Daoy (cell line): ENCODE measurements around the gene BMS1. TPM values are rescaled to one million over a fixed set of nuclear protein-coding genes. Genes with fewer than 3 reads are reported as not detected.
"Not testable (repeated sequence)": the region's sequence is repeated elsewhere in the genome, so short reads cannot be mapped to it uniquely, and the experiment has no call there.

Experiments used
- DNase-seq: peaks from one replicate; pipeline ENCODE4 v3.0.0-alpha.2; 2015; ENCODE audit warnings: low read depth
- total RNA-seq: library from RNA; depleted of rRNA; stranded (reverse); fragments of >200 nt; shearing (Covaris generic); gene quantifications from 2 replicates; pipeline ENCODE4 v1.2.3, GENCODE V29; 2014

BMS1 gene
- total RNA-seq, 1 experiment from 2014 or later = 30.3 TPM

- no peak for DNase-seq
Observed at GRCh38 chr10:42865716-42866114, 83.1 kb downstream of the BMS1 start.

DNA sequence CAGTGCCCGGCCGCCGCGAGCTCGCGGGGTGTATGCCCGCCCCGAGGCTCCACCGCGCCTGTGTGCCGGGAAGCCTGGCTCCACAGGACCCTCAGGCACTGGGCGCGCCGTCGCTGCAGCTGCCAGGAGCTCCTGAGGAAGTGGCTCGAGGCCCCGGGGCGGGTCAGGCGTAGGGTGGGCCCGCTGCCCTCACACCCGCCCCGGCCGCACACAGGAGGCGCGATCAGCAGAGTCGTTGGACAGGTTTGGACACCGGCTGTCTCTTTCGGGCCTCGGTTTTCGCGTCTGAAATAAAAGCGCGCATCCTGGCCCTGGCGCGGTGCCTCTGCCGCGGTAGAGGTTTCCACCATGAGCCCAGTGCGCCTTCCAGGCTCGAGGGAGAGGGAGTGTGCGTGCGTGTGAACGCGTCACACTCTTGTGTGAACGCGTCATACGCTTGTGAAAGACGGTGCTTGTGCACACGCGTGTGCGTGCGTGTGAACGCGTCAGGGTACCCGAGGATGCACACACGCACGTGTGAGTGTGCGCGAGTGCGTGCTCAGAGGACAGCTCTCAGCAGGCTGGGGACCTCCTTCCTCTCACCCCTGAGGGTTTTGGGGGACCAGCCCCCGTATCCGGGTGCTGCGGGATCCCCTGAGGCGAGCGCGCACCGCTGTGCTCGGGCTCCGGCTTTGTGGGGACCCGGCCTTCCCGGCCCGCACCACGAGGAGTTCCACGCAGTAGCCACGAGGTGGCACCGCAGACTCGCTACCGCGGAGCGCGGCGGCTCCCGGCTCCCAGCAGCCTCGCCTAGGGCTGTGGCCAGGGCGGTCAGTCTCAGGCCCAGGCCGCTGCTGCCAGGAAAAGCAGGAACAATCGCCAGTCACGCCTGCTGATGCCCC is 83.8 kb downstream of the BMS1 start:
- DNase-seq = peak; percentile 66

GRCh38 chr10:42867571-42867970 is 85.0 kb downstream of the BMS1 start:
- DNase-seq = no peak

DNA sequence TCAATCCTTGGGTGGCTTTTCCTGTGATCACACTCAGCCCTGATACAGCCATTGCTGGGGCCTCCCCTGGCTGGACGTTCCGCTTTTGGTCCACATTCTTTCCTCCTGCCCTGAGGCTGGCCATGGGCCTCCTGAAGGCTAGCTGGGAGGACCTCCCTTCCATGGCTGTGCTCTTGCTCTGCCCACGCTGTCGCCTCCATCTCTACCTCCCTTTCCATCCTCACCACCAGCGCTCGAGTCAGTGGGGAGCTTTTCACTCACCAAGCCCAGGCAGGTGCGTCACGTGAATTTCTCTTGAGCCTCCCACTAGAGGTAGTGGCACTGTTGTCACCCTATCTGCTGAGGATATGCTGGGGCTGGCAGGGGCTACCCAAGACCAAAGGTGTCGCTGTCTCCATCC is 85.9 kb downstream of the BMS1 start:
- no peak for DNase-seq

GRCh38 chr10:42869977-42870350 is 87.4 kb downstream of the BMS1 start:
- DNase-seq = no peak

DNA sequence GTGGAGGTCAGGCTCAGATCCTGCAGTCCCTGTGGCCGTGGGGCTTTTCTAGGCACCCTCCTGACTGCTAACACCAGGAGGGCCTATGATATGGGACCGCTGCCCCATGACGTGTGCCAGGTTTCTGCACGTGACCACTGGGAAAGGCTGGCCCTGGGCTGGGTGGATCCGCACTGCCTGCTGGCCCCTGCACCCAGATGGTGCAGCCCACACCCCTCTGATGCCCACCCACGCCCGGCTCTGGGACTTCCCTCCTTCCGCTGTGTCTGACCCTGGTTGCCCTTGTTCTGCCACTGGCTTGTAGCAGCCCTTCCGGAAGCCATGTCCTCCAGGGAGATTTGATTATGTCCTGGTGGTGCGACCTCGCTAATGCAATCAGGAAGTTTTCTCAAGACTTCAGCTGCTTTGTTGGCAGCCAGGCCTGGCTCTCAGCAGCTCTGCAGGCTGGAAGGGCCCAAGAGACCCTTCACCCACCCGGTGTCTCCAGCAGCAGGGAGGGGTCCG is 88.6 kb downstream of the BMS1 start:
- not testable (repeated sequence) for DNase-seq

DNA sequence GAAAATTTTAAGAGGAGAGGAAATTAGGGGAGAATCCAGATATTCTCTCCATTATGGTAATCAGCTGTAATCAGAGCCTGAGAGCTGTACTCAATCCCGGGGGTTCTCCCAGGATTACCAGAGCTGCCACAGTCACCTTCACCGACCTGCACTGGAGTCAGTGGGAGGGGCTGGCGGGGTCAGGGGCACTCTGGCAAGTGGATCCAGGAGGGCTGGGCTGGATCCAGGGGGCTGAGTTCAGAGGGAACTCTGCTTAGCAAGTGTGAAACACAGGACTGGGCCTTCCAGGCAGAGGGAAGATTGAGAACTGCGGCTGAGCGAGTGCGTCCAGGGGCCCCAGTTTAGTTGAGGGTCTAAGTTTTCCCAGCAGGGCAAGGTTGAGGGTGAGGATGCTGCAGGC is 89.2 kb downstream of the BMS1 start:
- no peak for DNase-seq

GRCh38 chr10:42872865-42873435 is 90.4 kb downstream of the BMS1 start:
- no peak for DNase-seq

DNA sequence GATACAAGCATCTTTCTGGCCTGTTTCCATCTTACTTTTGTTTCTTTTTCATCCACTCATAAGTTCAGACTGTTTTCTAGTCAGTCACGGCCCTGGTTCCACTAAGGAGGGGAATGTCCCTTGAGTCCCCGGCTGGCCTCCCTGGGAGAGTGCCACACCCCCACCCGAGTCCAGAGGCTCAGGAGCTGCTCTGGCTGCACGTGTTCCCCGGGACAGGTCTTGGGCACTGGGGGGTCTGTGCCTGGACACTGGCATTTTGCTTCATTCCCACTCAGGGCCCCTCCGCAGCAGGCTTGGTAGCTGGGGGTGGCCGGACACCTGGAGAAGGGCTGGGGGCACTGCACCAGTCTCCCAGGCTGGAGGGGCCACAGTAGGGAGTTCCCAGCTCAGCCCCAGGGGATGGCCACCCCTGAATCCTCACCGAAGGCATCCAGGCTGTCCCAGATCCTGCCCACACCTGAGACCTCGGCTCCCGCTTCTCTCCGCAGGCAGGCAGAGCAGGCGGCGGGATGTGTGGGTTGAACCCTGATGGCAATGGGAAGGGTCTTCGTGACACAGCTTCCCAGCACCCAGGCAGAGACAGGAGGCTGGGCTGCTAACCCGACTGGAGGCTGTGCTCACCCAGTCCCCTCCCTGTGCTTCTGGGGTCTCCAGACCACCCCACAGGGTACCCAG is 92.3 kb downstream of the BMS1 start:
- DNase-seq = no peak

- DNase-seq = no peak
Observed at GRCh38 chr10:42875388-42875755, 92.8 kb downstream of the BMS1 start.

GRCh38 chr10:42875798-42876341 is 93.3 kb downstream of the BMS1 start:
- no peak for DNase-seq

- DNase-seq = no peak
Observed at GRCh38 chr10:42876476-42876875, 93.9 kb downstream of the BMS1 start.

DNA sequence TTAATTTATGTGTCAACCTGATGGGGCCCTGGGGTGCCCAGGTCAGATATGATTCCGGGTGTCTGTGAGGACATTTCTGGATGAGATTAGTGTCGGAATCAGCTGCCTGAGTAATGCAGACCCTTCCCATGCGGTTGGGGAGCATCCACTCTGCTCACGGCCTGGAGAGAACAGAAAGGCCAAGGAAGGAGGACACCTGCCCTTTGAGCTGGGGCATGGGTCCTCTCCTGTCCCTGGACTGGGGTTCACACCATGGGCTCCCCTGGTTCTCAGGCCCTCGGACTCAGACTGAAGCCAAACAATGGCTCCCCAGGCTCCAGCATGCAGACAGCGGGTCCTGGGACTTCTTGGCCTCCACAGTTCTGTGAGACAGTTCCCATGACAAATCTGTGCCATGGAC is 94.3 kb downstream of the BMS1 start:
- DNase-seq = no peak

DNA sequence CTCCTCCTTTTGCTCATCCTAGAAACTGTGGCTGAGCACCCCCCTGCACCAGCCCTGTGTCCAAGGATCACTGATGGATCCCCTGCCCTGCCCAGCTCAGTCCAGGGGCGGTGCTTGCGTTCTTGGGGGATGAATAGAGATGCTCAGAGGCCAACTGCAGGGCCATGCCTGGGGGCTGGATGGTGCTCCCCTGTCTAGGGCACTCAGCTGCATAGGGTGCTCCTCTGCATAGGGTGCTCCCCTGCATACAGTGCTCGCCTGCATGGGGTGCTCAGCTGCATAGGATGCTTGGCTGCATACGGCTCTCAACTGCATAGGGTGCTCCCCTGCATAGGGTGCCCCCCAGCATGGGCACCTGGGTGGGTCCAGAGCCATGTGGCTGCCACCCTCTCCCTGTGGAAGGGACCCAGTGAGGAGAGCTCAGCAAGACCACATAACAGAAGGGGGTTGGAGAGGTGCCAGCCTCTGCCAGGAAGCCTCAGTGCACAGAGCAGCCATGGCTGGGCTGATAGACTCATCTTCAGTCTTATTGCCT is 95.0 kb downstream of the BMS1 start:
- DNase-seq = no peak

- no peak for DNase-seq
Observed at GRCh38 chr10:42878134-42878820, 95.7 kb downstream of the BMS1 start.

DNA sequence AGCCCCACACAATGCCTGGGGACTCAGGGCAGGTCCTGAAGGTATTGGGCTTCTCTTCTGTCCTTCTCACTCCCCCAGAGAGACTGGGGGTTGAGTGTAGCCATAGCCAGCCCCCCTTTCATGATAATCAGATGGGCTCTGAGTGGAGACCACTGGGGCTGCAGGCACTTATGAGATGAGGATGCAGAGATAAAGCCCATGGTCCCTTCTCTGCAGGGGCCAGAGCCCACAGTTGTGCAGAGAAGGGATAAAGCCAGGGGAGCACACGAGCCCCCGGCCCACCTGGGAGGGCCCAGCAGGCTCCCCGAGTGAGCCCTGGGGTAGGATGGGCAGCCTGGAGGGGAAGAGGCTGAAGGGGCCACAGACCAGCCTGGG is 96.2 kb downstream of the BMS1 start:
- no peak for DNase-seq

- DNase-seq = no peak
Observed at GRCh38 chr10:42879380-42880254, 97.0 kb downstream of the BMS1 start.

GRCh38 chr10:42880255-42880620 is 97.6 kb downstream of the BMS1 start:
- no peak for DNase-seq

GRCh38 chr10:42882597-42882996 is 100.0 kb downstream of the BMS1 start:
- DNase-seq = no peak
